ENCODE measurements around the gene PTPRK. TPM values are rescaled to one million over a fixed set of nuclear protein-coding genes. Genes with fewer than 3 reads are reported as not detected.
A peak's percentile ranks its signal among the peaks of the same experiment; 100 is the strongest.

Gene PTPRK
- polyA plus RNA-seq, 1 donor (not counting 4 experiments of a cell fraction or from before 2014, with no cell fraction given): 52.7 TPM

DNA sequence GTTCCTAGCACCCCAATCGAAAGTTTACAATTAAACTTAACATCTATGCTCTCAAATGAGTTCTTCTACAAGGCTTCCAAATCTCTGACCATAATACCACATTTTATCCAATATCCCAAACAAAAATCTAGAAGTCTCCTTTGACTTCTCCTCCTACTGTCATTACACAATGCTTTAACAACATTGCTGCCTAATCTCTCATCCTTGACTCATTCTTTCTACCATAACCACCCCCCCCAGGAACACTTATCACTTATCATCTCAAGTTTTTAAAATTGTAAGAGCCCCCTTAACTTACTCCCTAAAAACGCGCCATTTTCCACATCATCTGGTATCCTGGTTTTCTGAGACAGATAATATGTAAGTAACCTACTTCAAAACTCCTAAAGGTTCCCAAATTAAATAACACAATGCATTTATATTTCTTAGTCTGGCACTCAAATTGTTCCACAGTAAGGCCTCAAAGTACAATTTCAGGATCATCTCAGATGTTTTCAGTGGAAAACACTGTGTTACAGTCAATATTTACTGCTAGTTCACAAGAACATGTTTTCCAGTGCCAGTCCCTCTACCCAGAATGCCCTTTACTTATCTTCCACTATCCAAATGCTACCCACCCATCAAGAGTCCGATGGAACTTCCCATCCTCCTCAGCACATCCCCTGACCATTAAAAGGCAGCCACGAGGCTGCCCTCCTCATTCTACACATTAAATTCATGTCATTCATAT, 311.4 kb downstream of the PTPRK start:
- Histone ChIP-seq H4K20me1 (ENCODE audit: control insufficient read depth, extremely low read depth, insufficient read depth, low read length) (no peaks in the 10 kb centered on the region), H3K9me3 (ENCODE audit: control insufficient read depth, low read depth, low read length) (no peaks in the 10 kb centered on the region), H3K36me3 (ENCODE audit: control insufficient read depth in 2 of 2, extremely low read depth in 1 of 2, insufficient read depth in 2 of 2, low read length in 2 of 2) (no peaks in the 10 kb centered on the region), H3K9ac (ENCODE audit: control insufficient read depth, extremely low read depth, insufficient read depth, low read length) (no peak overlapping the region), H3K9me1 (ENCODE audit: control insufficient read depth, extremely low read depth, insufficient read depth, low read length) (no peaks in the 10 kb centered on the region), H3K27me3 (ENCODE audit: control insufficient read depth, extremely low read depth, insufficient read depth, low read length) (no peaks in the 10 kb centered on the region), H2AFZ (ENCODE audit: control insufficient read depth, low read length) (no peak overlapping the region), H3K4me2 (ENCODE audit: control insufficient read depth, extremely low read depth, insufficient read depth, low read depth, low read length) (peak overlapping the region; percentile 48), H3K79me2 (ENCODE audit: control insufficient read depth, insufficient read depth, low read length) (peaks cover 7% of the 10 kb centered on the region), H3K4me1 (ENCODE audit: control insufficient read depth, extremely low read depth, insufficient read depth, low read length) (peaks cover 45% of the 10 kb centered on the region), H3K4me3 (ENCODE audit: control insufficient read depth in 2 of 3, extremely low read depth in 1 of 3, insufficient read depth in 2 of 3, low read depth in 1 of 3, low read length in 3 of 3) (no peak overlapping the region), H3K27ac (ENCODE audit: control insufficient read depth, insufficient read depth, low read length) (peak overlapping the region; percentile 39)
- no peak for DNase-seq (ENCODE audit: low read depth, low spot score)
- TF ChIP-seq CTCF (optimal IDR thresholded peaks at IDR 0.05 in 1 of 3, IDR thresholded peaks at IDR 0.05 in 1 of 3, conservative IDR thresholded peaks at IDR 0.05 in 1 of 3; ENCODE audit: extremely low read depth in 1 of 3, insufficient read depth in 2 of 3, low read length in 3 of 3) (no peak), EZH2 (IDR thresholded peaks at IDR 0.05; ENCODE audit: low read length) (no peak)
- dilution Hi-C loops (cut with MboI; ENCODE audit: extremely low pct_ligation_motif_present, low sequenced_read_pairs): no loop called here
- FAIRE-seq: peak; percentile 26

GRCh38 chr6:128208078-128208477, 312.3 kb downstream of the PTPRK start:
- no peak for TF ChIP-seq EZH2 (IDR thresholded peaks at IDR 0.05; ENCODE audit: low read length)
- TF ChIP-seq CTCF (optimal IDR thresholded peaks at IDR 0.05 in 1 of 3, IDR thresholded peaks at IDR 0.05 in 1 of 3, conservative IDR thresholded peaks at IDR 0.05 in 1 of 3; ENCODE audit: extremely low read depth in 1 of 3, insufficient read depth in 2 of 3, low read length in 3 of 3): no peak
- Histone ChIP-seq H3K4me1 (ENCODE audit: control insufficient read depth, extremely low read depth, insufficient read depth, low read length) (peaks cover 45% of the 10 kb centered on the region), H3K27ac (ENCODE audit: control insufficient read depth, insufficient read depth, low read length) (no peak overlapping the region), H3K9me3 (ENCODE audit: control insufficient read depth, low read depth, low read length) (no peaks in the 10 kb centered on the region), H3K9ac (ENCODE audit: control insufficient read depth, extremely low read depth, insufficient read depth, low read length) (no peak overlapping the region), H3K27me3 (ENCODE audit: control insufficient read depth, extremely low read depth, insufficient read depth, low read length) (no peaks in the 10 kb centered on the region), H3K36me3 (ENCODE audit: control insufficient read depth in 2 of 2, extremely low read depth in 1 of 2, insufficient read depth in 2 of 2, low read length in 2 of 2) (no peaks in the 10 kb centered on the region), H2AFZ (ENCODE audit: control insufficient read depth, low read length) (no peak overlapping the region), H3K79me2 (ENCODE audit: control insufficient read depth, insufficient read depth, low read length) (peaks cover 15% of the 10 kb centered on the region), H4K20me1 (ENCODE audit: control insufficient read depth, extremely low read depth, insufficient read depth, low read length) (no peaks in the 10 kb centered on the region), H3K9me1 (ENCODE audit: control insufficient read depth, extremely low read depth, insufficient read depth, low read length) (no peaks in the 10 kb centered on the region), H3K4me2 (ENCODE audit: control insufficient read depth, extremely low read depth, insufficient read depth, low read depth, low read length) (peak overlapping the region; percentile 48), H3K4me3 (ENCODE audit: control insufficient read depth in 2 of 3, extremely low read depth in 1 of 3, insufficient read depth in 2 of 3, low read depth in 1 of 3, low read length in 3 of 3) (no peak overlapping the region)
- dilution Hi-C loops (cut with MboI; ENCODE audit: extremely low pct_ligation_motif_present, low sequenced_read_pairs): no loop called here
- FAIRE-seq (no peak), DNase-seq (ENCODE audit: low read depth, low spot score) (no peak)

All from keratinocyte (primary cell).